DMS114 treated with DMSO at 0.1 percent for 48 hours (cell line): ENCODE measurements around the gene PFKFB2.
A peak's percentile ranks its signal among the peaks of the same experiment; 100 is the strongest.

Experiments
- DNase-seq: peaks from one replicate; lab custom pipeline; 2025; ENCODE audit not compliant: unreplicated experiment; lab: John Stamatoyannopoulos, UW

The PFKFB2 gene

DNA sequence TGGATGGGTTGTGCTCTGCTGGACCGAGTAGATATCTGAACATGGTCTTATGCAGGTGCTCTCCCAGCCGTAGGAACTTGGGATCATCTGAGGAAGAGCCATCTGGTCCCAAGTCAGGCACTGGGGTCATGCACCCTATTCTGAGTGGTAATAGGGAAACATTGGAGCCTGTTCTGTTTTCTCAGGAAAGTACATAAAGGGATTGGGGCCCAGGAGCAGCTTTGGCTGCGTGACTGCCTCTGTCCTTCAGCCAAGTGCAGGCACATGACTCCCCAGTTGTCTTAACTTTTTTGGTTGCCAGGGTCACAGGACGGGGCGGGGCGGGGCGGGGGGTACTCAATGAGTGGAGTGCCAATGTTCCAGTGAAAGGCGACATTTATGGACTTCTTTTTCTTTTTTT, 11.5 kb downstream of the PFKFB2 start:
- DNase-seq: no peak

DNA sequence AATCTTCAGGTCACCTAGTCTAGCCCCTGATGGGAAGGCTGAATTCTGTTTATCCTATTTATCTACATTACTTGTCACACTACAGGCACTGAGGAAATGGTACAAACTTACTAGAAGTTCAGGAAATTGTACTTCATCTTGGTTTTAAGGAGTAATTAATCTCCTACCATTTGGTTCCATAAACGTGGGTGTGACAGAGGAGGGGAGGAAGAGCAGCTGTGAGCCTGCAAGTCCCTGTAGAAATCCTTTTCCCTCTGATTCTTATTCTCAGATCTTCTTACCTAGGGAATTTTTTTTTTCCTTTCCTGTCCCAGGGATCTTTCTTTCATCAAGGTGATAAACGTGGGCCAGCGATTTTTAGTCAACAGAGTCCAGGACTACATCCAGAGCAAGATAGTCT, 14.1 kb downstream of the PFKFB2 start:
- no peak for DNase-seq

DNA sequence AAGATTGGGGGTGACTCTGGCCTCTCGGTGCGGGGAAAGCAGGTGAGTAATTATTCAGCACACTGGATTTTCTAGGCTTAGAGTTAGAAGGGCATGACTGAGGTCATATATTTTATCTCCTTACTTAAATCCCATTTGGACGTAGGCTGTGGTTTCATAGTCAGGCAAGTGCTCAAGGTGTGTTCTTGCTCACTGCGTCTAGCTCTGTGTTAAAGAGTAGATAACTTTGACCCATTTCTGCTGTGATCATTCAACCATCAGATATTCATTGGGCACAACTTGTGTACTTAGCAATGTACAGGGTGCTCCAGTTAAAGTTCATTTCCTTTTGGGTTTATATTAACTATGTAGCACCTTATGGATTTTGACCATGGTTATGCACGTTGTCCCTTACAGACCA, 14.6 kb downstream of the PFKFB2 start:
- DNase-seq: no peak

DNA sequence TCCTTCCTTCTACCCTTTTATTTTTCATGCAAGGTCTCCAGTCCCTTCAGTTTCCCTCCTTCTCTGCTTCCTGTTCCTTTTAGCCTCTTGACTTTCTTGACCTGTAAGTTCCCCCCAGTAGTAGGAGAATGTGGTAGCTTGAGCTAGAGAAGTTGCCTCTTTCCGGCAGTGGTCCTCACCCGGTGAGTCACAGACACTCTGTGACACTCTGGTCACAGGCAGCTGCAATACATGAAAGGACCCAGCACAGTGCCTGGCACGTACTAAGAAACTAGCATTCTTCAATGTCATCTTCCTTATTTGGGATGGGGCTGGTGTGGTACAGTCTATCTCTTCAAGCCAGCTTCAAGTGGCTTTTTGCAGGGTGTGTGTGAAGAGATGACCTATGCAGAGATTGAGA, 16.0 kb downstream of the PFKFB2 start:
- DNase-seq: no peak

DNA sequence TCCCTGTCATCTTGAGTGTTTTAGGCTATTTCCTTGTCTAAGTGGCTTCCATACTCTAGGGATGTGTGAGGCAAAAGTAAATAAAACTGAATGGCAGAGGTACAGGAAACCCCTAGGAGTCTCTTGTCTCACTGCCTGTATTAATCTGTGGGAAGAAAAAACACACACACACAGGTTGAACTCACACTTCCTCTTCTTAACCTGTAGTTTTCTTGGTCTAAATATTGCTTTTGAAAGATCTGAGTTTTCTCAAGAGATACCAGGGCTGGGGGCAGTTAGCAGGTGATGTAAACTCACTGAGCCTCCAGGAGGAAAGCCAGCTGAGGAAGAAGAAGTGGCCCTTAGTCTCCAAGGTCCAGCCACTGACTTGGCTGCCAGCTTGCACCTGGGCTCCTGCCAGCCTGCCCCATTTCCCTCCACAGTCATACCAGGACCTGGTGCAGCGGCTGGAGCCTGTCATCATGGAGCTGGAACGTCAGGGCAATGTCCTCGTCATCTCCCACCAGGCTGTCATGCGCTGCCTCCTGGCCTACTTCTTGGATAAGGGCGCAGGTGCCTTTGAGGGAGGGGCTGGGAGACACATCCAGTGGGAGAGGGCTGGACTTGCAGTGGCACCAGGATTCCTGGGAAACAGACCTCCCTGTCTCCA, 16.9 kb downstream of the PFKFB2 start:
- no peak for DNase-seq

DNA sequence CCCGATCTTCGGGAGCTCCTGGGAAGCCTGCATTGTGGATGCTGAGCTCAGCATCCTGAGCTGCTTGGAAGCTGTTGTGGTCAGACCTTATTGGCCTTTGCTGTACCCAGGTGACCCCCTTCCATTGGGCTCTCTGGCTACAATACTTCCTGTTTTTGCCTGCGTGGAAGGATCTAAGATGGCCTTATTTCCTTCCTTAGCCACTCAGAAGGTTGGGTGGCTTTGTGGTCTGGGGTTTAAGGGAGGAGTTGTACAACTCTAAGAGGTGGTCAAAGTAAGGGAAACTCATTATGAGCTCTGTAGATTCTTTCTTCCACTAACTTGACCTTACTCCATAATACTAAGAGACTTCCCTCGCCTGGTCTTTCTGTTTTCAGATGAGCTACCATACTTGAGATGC, 17.7 kb downstream of the PFKFB2 start:
- DNase-seq: no peak

DNA sequence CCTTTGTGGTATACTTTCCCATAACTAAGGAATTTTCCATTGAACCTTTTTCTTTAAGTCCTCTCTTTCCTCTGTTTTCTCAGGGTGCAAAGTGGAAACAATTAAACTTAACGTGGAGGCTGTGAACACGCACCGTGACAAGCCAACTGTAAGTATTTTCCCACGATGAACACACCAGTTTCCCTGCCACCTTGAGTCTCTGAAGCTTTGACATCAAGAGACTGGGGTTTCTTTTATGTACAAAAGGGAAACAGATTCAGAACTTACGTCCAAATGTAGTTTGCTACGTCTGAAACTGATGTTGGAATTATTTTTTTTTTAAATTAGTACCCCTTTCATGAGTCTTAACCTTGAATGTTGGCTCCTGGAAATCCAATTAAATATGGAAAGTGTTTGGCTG, 18.4 kb downstream of the PFKFB2 start:
- DNase-seq: no peak

DNA sequence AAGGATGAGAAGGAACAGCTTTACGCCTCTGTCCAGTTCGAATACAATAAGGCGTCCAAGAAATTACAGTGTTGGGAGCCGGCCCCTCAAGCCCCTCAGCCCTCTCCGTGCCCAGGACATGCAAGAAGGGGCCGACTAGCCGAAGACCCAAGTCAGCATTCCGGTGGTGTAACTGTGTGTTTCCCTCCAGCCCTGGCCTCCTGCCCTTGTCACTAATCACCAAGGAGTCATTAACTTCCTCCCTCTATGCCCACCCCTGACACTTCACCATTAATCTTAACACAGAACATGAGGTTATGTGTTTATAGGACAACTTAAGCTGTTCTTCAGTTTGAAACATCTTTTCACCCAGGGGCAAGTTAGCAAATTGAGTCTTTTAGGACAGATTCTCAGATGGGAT, 19.2 kb downstream of the PFKFB2 start:
- no peak for DNase-seq

DNA sequence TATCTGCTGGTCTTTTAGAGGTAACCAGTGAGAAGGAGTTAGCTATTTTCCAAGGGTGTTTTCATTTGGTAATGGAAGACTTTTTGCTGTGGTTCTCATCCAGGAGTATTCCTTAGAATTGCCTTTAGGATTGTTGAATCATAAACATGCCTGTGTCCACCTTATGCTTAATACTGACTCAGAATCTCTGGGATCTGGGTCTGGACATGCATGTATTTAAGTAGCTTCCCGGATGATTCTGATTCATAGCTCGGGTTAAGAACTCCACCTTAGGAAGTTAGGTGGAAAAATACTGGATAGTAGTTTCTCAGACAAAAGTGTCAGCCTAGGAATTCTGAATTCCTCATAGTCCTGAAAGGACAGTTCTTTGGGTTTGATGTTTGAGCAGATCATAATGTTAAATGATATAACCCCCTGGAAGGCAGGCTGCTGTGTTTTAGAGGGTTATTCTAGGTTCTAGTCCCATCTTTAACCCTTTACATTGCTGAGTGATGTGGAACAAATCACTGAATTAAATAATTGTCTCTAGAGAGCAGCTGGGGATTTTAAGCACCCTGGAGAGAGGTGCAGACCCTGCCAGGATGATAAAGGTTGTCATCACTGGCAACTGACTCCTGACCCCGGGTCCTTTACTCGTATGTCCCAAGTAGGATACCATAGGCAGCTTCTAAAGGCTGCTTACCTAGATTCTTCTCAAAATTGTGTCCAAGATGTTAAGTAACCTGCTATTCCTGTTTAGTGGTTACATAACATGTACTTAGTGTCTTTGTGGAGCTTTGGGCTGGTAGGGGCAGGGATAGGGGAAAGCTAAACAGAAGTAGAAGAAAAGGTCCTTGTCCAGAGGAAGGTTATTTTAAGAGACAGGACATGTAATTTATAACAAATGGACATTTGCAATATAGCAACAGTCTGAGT, 21.1 kb downstream of the PFKFB2 start:
- DNase-seq: no peak

DNA sequence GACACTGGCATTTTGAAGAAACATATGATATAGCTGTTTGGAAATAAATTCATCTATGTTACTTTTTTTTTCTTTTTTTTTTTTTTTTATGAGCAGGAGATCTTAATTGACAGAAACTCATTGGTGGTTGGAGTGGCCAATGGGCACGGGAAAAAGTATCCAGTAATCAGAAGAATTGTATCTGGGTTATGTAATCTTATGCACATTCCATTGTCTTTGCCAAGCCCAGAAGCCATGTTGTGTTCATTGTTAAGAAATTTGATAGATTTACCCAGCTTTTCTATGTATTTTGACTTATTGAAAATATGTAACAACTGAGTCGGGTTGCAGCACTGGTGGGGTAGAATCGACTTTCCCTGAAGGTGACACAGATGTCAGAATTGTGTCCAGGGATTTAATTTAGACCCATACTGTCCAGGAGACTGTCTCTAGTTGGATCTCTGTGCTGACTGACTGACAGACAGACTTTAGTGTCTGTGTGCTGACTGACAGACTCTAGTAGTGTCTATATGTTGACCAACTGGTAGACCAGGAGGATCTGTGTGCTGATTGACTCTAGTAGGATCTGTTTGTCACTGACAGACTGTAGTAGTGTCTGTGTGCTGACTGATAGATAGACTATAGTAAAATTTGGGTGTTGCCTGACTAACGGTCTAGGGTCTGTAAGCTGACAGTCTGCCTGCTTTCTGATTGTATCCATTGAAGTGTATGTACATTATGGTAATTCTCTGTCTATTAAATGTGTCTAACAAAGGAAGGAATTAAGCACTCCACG, 23.3 kb downstream of the PFKFB2 start:
- DNase-seq: no peak

DNA sequence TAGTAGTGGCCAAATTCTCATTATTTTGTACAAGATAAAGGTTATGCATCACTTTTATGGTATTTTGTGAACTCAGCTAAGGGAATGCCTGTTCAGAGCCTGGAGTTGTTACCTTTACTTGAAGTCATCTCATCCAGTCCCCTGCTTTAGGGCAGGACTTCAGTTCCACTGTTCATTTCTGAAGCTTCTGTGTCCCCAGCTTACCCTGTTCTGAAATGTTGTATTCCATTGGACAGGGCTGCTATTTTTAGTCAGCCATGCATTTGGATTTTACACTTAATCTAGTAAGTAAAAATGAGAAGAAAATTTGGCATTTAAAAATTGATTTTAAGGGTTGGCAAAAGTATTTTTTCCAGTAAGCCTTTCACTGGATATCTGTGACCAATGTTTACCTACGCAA, 23.9 kb downstream of the PFKFB2 start:
- no peak for DNase-seq

DNA sequence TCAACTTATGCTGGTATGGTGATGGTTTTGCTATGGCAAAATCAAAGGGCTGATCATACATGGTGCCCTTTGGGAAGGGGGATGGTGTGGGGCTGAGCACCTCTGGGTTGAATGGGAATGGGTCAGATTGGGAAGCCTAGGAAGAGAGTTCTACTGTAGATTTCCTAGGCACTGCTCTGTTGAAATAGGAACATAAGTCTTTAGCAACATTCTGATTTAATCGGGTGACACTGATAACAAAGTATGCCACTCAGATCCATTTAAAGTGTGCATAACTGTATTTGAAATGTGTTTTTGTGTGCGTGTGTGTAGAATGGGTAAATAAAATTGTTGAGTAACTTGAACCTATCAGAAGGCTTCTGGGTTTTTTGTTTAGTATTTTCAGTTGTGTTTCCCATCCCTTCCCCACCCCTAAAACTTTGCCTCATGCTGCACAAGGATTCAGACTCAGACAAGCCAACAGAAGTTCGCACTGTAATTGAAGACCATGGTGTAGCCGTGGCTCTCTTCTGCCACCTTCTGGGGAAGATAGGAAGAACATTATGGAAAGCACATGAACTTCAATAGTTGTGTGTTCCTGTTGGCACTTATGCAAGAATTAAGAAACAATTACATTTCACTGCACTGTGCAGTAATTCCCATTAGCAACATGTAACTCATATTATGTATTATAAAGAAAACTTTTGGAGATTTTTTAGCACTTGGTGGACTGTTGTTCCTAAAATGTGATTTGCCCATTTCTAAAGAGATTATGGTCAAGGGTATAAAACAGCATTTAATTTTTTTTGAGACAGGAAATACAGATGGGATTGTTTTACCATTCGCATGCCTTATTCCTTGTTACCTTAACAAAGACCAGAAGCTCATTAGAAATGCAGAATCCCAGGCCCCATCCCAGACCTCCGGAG, 24.6 kb downstream of the PFKFB2 start:
- peak; percentile 50 for DNase-seq

DNA sequence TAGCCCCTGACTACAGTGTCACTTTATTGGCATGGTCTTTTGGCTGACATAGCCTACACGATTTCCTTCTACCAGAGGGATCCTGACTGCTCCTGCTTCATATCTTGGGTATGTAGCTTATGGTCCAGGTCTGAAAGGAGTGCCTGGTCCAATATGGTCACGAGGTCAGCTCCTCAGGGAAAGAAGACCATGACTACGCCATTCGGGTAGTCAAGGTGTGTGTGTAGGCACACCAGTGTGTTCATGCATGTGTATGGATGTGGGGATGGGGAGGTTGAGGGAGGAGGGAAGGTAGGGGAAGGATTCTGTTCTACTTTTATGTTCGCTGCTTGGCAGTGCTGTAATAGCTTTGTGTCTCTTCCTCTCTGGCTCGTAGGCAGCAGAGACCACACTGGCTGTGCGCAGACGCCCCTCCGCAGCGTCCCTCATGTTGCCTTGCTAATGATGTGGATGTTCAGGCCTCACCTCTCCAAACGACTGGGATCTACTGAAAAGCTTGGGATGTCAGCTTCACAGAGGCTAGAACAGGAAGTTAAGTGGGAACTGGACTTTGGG, 25.6 kb downstream of the PFKFB2 start:
- no peak for DNase-seq

DNA sequence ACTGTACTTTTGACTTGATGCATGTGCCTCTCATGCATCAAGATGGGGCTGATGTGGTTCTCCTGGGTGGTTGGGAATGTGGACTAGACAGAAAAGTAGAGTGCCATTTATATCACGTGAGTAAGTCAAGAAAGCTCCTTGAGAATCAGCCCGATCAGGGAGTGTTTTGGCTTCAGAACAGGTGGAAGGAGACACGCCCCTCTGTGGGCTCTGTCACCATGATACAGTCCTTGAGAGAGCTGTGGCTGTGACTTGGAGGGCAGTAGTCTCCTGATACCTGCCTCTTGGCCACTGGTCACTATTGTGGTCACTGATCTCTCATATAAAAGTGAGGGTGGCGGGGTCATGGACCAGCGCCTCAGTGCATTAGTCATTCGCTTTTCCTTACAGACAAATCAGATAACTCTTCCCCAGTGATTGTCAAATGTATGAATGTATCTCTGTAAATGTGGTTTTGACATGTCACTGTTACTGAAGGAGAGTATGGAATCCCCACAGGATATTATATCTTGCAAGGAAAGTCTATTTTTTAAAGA, 26.7 kb downstream of the PFKFB2 start:
- no peak for DNase-seq

DNA sequence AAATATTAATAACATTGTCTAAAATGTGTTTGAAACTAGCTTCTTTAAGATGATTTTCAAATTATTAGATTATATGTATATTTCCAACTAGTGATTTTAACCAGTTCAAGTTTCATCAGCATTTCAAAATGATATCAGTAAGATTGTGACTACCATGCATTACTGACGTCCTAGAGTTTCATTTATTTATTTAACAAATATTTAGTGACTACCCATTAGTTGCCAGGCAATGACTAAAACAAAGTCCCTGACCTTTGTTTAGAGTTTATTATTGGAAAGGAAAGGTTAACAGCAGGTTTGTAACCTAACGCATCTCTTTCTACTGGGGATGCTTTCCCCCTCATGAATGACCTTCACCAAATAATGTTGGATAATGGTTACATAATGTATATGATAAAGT, 28.0 kb downstream of the PFKFB2 start:
- DNase-seq: no peak

DNA sequence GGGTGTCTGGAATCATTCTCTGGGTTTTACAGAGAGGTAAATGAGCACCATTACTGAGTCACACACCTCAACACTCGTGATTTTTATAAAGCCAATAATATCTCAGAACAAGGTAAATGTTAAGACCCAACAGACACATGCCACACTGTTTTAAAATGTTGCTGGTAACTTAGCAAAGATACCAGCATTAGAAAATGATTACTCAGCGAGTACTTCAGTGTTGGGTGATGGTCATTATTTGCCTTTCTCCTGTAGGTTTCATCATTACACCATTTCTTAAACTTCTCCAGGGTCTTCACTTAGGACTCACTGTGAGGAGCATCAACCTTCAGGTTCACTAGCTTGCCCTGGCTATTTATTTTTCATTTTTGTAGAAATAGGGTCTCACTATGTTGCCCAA, 28.7 kb downstream of the PFKFB2 start:
- no peak for DNase-seq

DNA sequence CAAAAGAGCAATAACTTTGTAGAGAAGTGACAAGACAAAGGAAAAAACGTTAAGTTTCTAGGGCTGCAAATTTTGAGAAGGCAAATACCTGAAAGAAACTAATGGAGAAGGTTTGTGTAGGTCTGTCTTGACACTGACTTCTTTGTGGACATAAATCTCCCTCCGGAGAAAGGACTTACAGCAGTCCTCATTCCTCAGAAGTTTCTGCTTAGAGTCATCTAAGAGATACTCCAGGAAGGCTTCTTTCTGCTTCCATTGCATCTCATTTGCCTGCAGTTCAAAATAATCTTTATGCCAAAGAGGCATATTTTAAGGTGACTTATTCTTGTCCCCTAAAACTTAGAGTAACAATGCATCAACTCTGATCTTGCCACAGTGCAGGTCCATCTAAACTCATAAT, 31.2 kb downstream of the PFKFB2 start:
- DNase-seq: no peak

DNA sequence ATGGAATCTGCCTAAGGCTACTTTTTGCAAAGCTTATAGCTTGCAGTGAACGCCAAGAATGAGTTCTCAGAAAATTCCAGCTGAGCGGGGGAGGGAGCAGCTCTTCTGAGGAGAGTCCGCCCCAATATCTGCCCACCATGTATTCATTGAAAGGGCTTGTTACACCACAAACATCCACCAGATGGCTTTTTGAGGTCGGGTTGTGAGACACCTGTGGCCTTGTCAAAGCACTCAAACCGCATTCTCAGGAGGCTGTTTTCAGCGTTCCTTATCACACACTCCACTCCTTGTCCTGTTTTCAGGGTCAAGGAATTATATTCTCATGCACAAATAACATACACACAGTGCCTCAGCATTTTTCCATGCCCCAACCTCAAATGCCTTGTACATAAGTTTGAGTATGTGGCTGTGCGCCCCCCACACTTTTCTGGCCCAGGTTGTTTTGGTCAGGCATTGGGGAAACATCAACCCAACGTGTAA, 31.7 kb downstream of the PFKFB2 start:
- DNase-seq: peak; percentile 24

DNA sequence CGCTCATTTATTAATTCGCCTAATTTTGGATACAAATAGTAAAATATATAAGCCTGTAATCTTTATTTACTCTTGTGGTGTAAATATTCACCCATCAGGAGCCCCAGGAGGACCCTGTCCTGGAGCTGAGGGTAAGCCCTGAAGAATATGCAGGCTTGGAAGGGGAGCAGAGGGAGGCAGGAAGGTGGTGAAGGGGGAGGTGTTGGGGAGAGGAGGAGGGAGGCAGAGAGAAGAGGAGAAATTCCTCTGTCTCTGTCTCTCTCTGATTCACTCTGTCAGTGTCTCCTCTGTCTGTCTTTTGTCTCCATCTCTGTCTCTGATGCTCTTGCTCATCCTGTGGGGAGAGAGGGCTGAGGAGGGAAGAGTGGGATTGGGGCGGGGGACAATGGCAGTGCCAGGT, 32.8 kb downstream of the PFKFB2 start:
- DNase-seq: no peak

DNA sequence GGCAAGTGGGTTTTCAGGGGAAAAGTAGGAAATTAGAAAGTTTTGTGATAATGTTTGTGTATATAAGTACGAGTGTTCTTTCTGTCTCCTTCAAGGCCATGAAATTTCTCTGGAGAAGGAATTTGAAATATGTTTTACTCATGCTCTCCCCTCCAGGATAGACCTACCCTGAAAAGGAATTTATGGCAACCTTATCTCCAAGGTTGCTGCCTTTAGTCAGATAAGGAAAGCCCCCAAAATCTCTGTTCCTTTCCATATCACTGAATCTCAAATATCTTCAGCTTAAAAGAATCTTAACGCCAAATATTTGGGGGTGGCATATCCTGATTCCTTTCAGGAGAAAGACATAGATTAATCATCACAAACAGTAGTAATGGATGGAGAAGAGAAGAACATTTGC, 35.1 kb downstream of the PFKFB2 start:
- no peak for DNase-seq
